ENCODE results near the gene SERPINA4.

GRCh38 chr14:94594441-94594840 is 33.2 kb downstream of the SERPINA4 start:
- TF ChIP-seq ZNF70 (CRISPR knock-in tag; IDR thresholded peaks at IDR 0.05) (no peak), CREB5 (CRISPR knock-in tag; IDR thresholded peaks at IDR 0.05; ENCODE audit: low read depth) (no peak), ARNTL (CRISPR knock-in tag; IDR thresholded peaks at IDR 0.05; ENCODE audit: borderline replicate concordance, low read depth) (no peak), PATZ1 (CRISPR knock-in tag; IDR thresholded peaks at IDR 0.05; ENCODE audit: borderline replicate concordance) (no peak), ZC3H10 (CRISPR knock-in tag; IDR thresholded peaks at IDR 0.05) (no peak), RARB (CRISPR knock-in tag; IDR thresholded peaks at IDR 0.05) (no peak), ZFP3 (CRISPR knock-in tag; IDR thresholded peaks at IDR 0.05) (no peak), OSR1 (CRISPR knock-in tag; IDR thresholded peaks at IDR 0.05) (no peak), ZFP30 (CRISPR knock-in tag; IDR thresholded peaks at IDR 0.05) (no peak), BACH2 (CRISPR knock-in tag; IDR thresholded peaks at IDR 0.05; ENCODE audit: borderline replicate concordance) (no peak)
